K562 (cell line): ENCODE data around the gene RECK. TPM values are rescaled to one million over a fixed set of nuclear protein-coding genes. Genes with fewer than 3 reads are reported as not detected.

Source experiments
- ATAC-seq: fragments of 200-7000 bp; cut with Tn5 transposase; 3 replicates; pipeline ENCODE4 v1.9.1; 2020; ENCODE audit warnings: moderate library complexity
- BruUV-seq: library from RNA; stranded (reverse); fragments of 400-500 nt; replicated peaks from 2 replicates; lab custom pipeline; 2021; lab: Mats Ljungman, UMichigan
- CTCF ChIA-PET: fragments of 300-600 bp; formaldehyde crosslinking; extraction: SDS; loops from one replicate; lab custom pipeline; 2021; ENCODE audit warnings: low intra/inter-chr PET ratio; lab: Yijun Ruan, JAX
- POLR2A ChIA-PET: fragments of 300-600, 350-650 bp; sonication (Branson Sonifier 250); formaldehyde crosslinking; extraction: SDS; loops from one replicate; lab custom pipeline; 2021; ENCODE audit warnings: antibody characterized with exemption, inconsistent platforms; lab: Yijun Ruan, JAX
- DNase-seq, 4 experiments: peaks; one replicate each; pipeline versions ENCODE4 v3.0.0 to v3.0.0-alpha.2; 2011 to 2018; ENCODE audit warnings: low spot score in 3 of 4, mixed read lengths in 3 of 4; ENCODE audit errors: extremely low read depth in 1 of 4
- FAIRE-seq: peaks from 2 replicates; lab custom pipeline; 2011; peaks lifted over from hg19 to GRCh38; lab: Jason Lieb, UNC
- H2AFZ ChIP-seq: 2 replicates; pipeline ENCODE4 v1.6.0; 2011; ENCODE audit warnings: low read depth, low read length, control low read depth, inconsistent platforms
- H3K27ac ChIP-seq: fragments of 200-600 bp; 3 replicates; pipeline ENCODE4 v1.8.0; 2011; ENCODE audit warnings: low read depth, mild to moderate bottlenecking, control low read depth, inconsistent platforms, low read length, moderate library complexity, mixed read lengths; ENCODE audit errors: extremely low read depth
- H3K27me3 ChIP-seq, 2 experiments: fragments of 300-600 bp in 1 of 2; 2 replicates in 1 of 2; 3 replicates in 1 of 2; pipeline versions ENCODE4 v1.6.0 to v1.8.0; 2011; ENCODE audit warnings: inconsistent platforms in 2 of 2, low read length in 2 of 2, mild to moderate bottlenecking in 1 of 2, mixed read lengths in 1 of 2, moderate library complexity in 1 of 2; ENCODE audit not compliant: control insufficient read depth in 2 of 2, insufficient read depth in 2 of 2
- H3K36me3 ChIP-seq: fragments of 300-600 bp; 3 replicates; pipeline ENCODE4 v1.8.0; 2011; ENCODE audit warnings: mild to moderate bottlenecking, low read length, inconsistent platforms; ENCODE audit not compliant: control insufficient read depth, insufficient read depth
- H3K4me1 ChIP-seq, 2 experiments: fragments of 200-600 bp in 1 of 2; replicated peaks in 1 of 2; 2 replicates in 1 of 2; 3 replicates in 1 of 2; pipeline versions ENCODE4 v1.5.1 to v1.8.0; 2011; ENCODE audit warnings: inconsistent platforms in 2 of 2, low read length in 2 of 2, mild to moderate bottlenecking in 1 of 2, mixed read lengths in 1 of 2, moderate library complexity in 1 of 2; ENCODE audit not compliant: control insufficient read depth in 2 of 2, insufficient read depth in 2 of 2
- H3K4me2 ChIP-seq: 2 replicates; pipeline ENCODE4 v1.6.1; 2011; ENCODE audit warnings: low read length, control low read depth, inconsistent platforms, mixed read lengths; ENCODE audit not compliant: insufficient read depth
- H3K4me3 ChIP-seq: fragments of 200-600 bp; sonication (generic), shearing (Covaris generic); 2 replicates; pipeline ENCODE4 v1.5.1; 2016; ENCODE audit warnings: control low read depth, inconsistent platforms
- H3K79me2 ChIP-seq: fragments of 200-600 bp; 3 replicates; pipeline ENCODE4 v1.8.0; 2011; ENCODE audit warnings: low read length, inconsistent platforms; ENCODE audit not compliant: control insufficient read depth, insufficient read depth
- H3K9ac ChIP-seq, 2 experiments: 2 replicates each; pipeline versions ENCODE4 v1.6.0 to v1.6.1; 2011; ENCODE audit warnings: low read depth in 2 of 2, low read length in 2 of 2, control low read depth in 1 of 2, inconsistent platforms in 1 of 2, mild to moderate bottlenecking in 1 of 2, mixed read lengths in 1 of 2; ENCODE audit not compliant: insufficient read depth in 1 of 2
- H3K9me1 ChIP-seq: one replicate; pipeline ENCODE4 v1.6.0; 2011; ENCODE audit warnings: inconsistent platforms, mild to moderate bottlenecking, low read length, moderate library complexity; ENCODE audit not compliant: control insufficient read depth, insufficient read depth
- H3K9me3 ChIP-seq: replicated peaks from 2 replicates; pipeline ENCODE4 v1.5.1; 2011; ENCODE audit warnings: low read depth, low read length, inconsistent platforms; ENCODE audit not compliant: control insufficient read depth, insufficient read depth
- H4K20me1 ChIP-seq: replicated peaks from 2 replicates; pipeline ENCODE4 v1.6.1; 2011; ENCODE audit warnings: low read length, inconsistent platforms, mixed read lengths; ENCODE audit not compliant: control insufficient read depth, insufficient read depth
- BRF1 ChIP-seq: IDR thresholded peaks from 3 replicates; pipeline ENCODE4 v1.6.1; 2011; ENCODE audit warnings: borderline replicate concordance, mild to moderate bottlenecking; ENCODE audit not compliant: insufficient read length; ENCODE audit errors: extremely low read depth
- CBFB ChIP-seq: sonication (generic); formaldehyde crosslinking; IDR thresholded peaks from 2 replicates; pipeline ENCODE4 v1.4.0; 2020; ENCODE audit warnings: mild to moderate bottlenecking, missing genetic modification reagents
- CHD1 ChIP-seq: fragments of 200-600 bp; sonication (generic); IDR thresholded peaks from one replicate; pipeline ENCODE4 v1.6.1; 2012; ENCODE audit warnings: mild to moderate bottlenecking, moderate library complexity, low read length, inconsistent platforms
- GTF3C2 ChIP-seq: IDR thresholded peaks from 3 replicates; pipeline ENCODE4 v1.6.1; 2011; ENCODE audit warnings: borderline replicate concordance, mild to moderate bottlenecking, moderate library complexity; ENCODE audit not compliant: insufficient read length; ENCODE audit errors: extremely low read depth
- MCM5 ChIP-seq: fragments of 450-650 bp; IDR thresholded peaks from 2 replicates; pipeline ENCODE4 v1.6.1; 2016; ENCODE audit warnings: low read depth
- ZNF146 ChIP-seq: IDR thresholded peaks from one replicate; pipeline ENCODE4 v1.6.1; 2018; ENCODE audit warnings: missing compliant biosample characterization; ENCODE audit not compliant: unreplicated experiment
- ZNF830 ChIP-seq: fragments of 250-450 bp; sonication (Bioruptor Pico); IDR thresholded peaks from 2 replicates; pipeline ENCODE4 v1.5.0; 2021; ENCODE audit warnings: mild to moderate bottlenecking
- WGBS: fragments of 100-300 bp; shearing (Covaris generic); methylation state at CpG from one replicate; pipeline ENCODE4 v1.1.6; 2016; ENCODE audit warnings: low coverage, mixed read lengths; ENCODE audit not compliant: insufficient coverage; ENCODE audit errors: missing lambda C conversion rate; 5-methylcytosine and 5-hydroxymethylcytosine counted together
- in situ Hi-C: fragments of 300-500 bp; cut with MboI; formaldehyde crosslinking; loops from 4 replicates; pipeline ENCODE4 v1.15.0; 2018; ENCODE audit warnings: inconsistent platforms, mixed read lengths
- intact Hi-C: fragments of 100-400 bp; cut with micrococcal nuclease; formaldehyde crosslinking; loops from 2 replicates; pipeline ENCODE4 v1.14.2; 2022
- polyA plus RNA-seq, 8 experiments: library from polyadenylated mRNA; depleted of rRNA in 4 of 8; stranded (reverse) in 5 of 8; unstranded in 3 of 8; fragments of >200 nt; fragmentation: Nextera tagmentation in 2 of 8; fragmentation: Illumina TruSeq in 1 of 8; extraction: Ambion mirVana in 2 of 8; extraction: Trizol in 1 of 8; gene quantifications; 2 replicates each; pipeline versions ENCODE4 v1.2.1 to v1.2.3, GENCODE V29; 2011 to 2014; ENCODE audit warnings: inconsistent platforms in 1 of 8, missing spikeins in 1 of 8
- total RNA-seq, 7 experiments: library from RNA; depleted of rRNA in 6 of 7; stranded (reverse); fragments of >200 nt in 6 of 7; fragmentation: Illumina TruSeq in 2 of 7; extraction: Trizol in 2 of 7; gene quantifications; 2 replicates each; pipeline versions ENCODE4 v1.2.1 to v1.2.3, GENCODE V29; 2011 to 2021; ENCODE audit warnings: low replicate concordance in 1 of 7
- TF ChIP-seq, protein P1 (sequence below): sonication (generic); formaldehyde crosslinking; IDR thresholded peaks from 2 replicates; pipeline ENCODE4 v1.8.0; 2022; ENCODE audit warnings: mild to moderate bottlenecking, missing genetic modification reagents, borderline replicate concordance

The RECK gene
- total and polyA plus RNA-seq, 9 of the 15 experiments (the other 6 are each of a cell fraction or from before 2014, with no cell fraction given) = 0.04 to 0.36 (median 0.16) TPM

GRCh38 chr9:36149197-36149596 is 112.5 kb downstream of the RECK start (continued):
- TF ChIP-seq, protein P1, sequence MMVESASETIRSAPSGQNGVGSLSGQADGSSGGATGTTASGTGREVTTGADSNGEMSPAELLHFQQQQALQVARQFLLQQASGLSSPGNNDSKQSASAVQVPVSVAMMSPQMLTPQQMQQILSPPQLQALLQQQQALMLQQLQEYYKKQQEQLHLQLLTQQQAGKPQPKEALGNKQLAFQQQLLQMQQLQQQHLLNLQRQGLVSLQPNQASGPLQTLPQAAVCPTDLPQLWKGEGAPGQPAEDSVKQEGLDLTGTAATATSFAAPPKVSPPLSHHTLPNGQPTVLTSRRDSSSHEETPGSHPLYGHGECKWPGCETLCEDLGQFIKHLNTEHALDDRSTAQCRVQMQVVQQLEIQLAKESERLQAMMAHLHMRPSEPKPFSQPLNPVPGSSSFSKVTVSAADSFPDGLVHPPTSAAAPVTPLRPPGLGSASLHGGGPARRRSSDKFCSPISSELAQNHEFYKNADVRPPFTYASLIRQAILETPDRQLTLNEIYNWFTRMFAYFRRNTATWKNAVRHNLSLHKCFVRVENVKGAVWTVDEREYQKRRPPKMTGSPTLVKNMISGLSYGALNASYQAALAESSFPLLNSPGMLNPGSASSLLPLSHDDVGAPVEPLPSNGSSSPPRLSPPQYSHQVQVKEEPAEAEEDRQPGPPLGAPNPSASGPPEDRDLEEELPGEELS (CRISPR knock-in tag) = no peak
- TF ChIP-seq CHD1 (no peak), BRF1 (no peak), ZNF830 (CRISPR knock-in tag) (no peak)
- TF ChIP-seq, all 486 proteins: peak for 0

- POLR2A ChIA-PET = interaction anchor here (0.9 kb wide), 1 partner anchor 14 kb away, joined by 6 read pairs; no protein-coding TSS in a partner anchor
- no peaks in the 10 kb centered on the region for H3K27me3 ChIP-seq
- no peak overlapping the region for H3K27ac ChIP-seq
- TF ChIP-seq CBFB (CRISPR knock-in tag) = no peak
- no peak for TF ChIP-seq MCM5
- TF ChIP-seq GTF3C2 = no peak
- TF ChIP-seq ZNF146 = no peak
Measured at GRCh38 chr9:36150574-36151315, 114.0 kb downstream of the RECK start.

More at GRCh38 chr9:36150574-36151315, 114.0 kb downstream of the RECK start:
- H3K9me1 ChIP-seq = no peaks in the 10 kb centered on the region
- H3K36me3 ChIP-seq = no peaks in the 10 kb centered on the region
- CTCF ChIA-PET = no interaction called here
- intact Hi-C loops (no loop called here), in situ Hi-C loops (no loop called here)
- BruUV-seq = no TSS peak
- no peaks in the 10 kb centered on the region for H3K9me3 ChIP-seq
- no peak overlapping the region for H3K4me2 ChIP-seq
- peak overlapping the region in 1 of 2 experiments; percentile 52; a peak in 2 of 4 replicates for H3K9ac ChIP-seq
- no peaks in the 10 kb centered on the region for H3K79me2 ChIP-seq
- H3K4me3 ChIP-seq = no peak overlapping the region
- 74% methylated on average over 3 of the region's 4 CpGs for WGBS
- ATAC-seq (no peak), FAIRE-seq (no peak), DNase-seq (no peak)
- H3K4me1 ChIP-seq = peaks cover 0 to 16% of the 10 kb centered on the region in 2 experiments; a peak in 3 of 5 replicates
- H4K20me1 ChIP-seq = no peaks in the 10 kb centered on the region
- H2AFZ ChIP-seq = no peak overlapping the region
